Measurements from ENCODE around the gene KCNH2.

GRCh38 chr7:151011097-151011409, 32.9 kb upstream of the KCNH2 start:
- TF ChIP-seq CTCF (IDR thresholded peaks at IDR 0.05) (no peak), POLR2A (IDR thresholded peaks at IDR 0.05) (no peak)
